ENCODE data around the gene BEX2. TPM values are rescaled to one million over a fixed set of nuclear protein-coding genes. Genes with fewer than 3 reads are reported as not detected.

Gene BEX2
- total and polyA plus RNA-seq, 10 of the 15 experiments (the other 5 are each of a cell fraction or from before 2014, with no cell fraction given), result 0.33 to 2.8 (median 0.85) TPM

GRCh38 chrX:103274284-103274683 is 36.5 kb downstream of the BEX2 start:
- H3K9me3 ChIP-seq (replicated peaks; ENCODE audit: control insufficient read depth, insufficient read depth, low read length), result no peaks in the 10 kb centered on the region
- no peaks in the 10 kb centered on the region for H3K4me1 ChIP-seq (ENCODE audit: control insufficient read depth, insufficient read depth, low read length)
- CTCF ChIA-PET, result no interaction called here
- no peak overlapping the region for H3K27ac ChIP-seq (ENCODE audit: control insufficient read depth, insufficient read depth)
- intact Hi-C loops (cut with micrococcal nuclease; ENCODE audit: unreplicated experiment) (no loop called here), in situ Hi-C loops (cut with MboI) (no loop called here)
- no peak for DNase-seq (ENCODE audit: low read depth, low spot score)
- FAIRE-seq, result no peak
- SMC1A ChIA-PET (ENCODE audit: uncharacterized antibody, unreplicated experiment), result no interaction called here
- H3K79me2 ChIP-seq (ENCODE audit: control insufficient read depth, insufficient read depth, low read length), result no peaks in the 10 kb centered on the region
- H3K9ac ChIP-seq (ENCODE audit: control insufficient read depth, insufficient read depth, low read length), result no peak overlapping the region
- no peak overlapping the region for H3K4me2 ChIP-seq (ENCODE audit: control insufficient read depth, insufficient read depth)
- no peak for TF ChIP-seq E2F8 (IDR thresholded peaks at IDR 0.05; ENCODE audit: low read depth, partially characterized antibody)
- TF ChIP-seq ZNF622 (IDR thresholded peaks at IDR 0.05), result no peak
- no peak for TF ChIP-seq POU2F2 (IDR thresholded peaks at IDR 0.05; ENCODE audit: borderline replicate concordance, low read depth, low read length)
- TF ChIP-seq HCFC1 (IDR thresholded peaks at IDR 0.05; ENCODE audit: low read length), result no peak
- TF ChIP-seq CHD2 (IDR thresholded peaks at IDR 0.05; ENCODE audit: borderline replicate concordance, low read depth, low read length), result no peak
- TF ChIP-seq ZNF592 (IDR thresholded peaks at IDR 0.05), result no peak
- H4K20me1 ChIP-seq (ENCODE audit: control insufficient read depth, insufficient read depth), result no peaks in the 10 kb centered on the region
- no peak overlapping the region for H2AFZ ChIP-seq (ENCODE audit: control insufficient read depth, low read depth, low read length)
- no peaks in the 10 kb centered on the region for H3K36me3 ChIP-seq (ENCODE audit: control insufficient read depth in 2 of 2, insufficient read depth in 2 of 2, low read length in 1 of 2)
- peaks cover 0 to 3% of the 10 kb centered on the region in 2 experiments; a peak in 2 of 4 replicates for H3K27me3 ChIP-seq (replicated peaks in 1 of 2; ENCODE audit: control insufficient read depth in 2 of 2, insufficient read depth in 2 of 2, low read length in 1 of 2)
- RAD21 ChIA-PET (ENCODE audit: unreplicated experiment), result no interaction called here
- no TSS peak for BruUV-seq (replicated peaks)
- WGBS (ENCODE audit: insufficient coverage, insufficient replicate concordance, low lambda C conversion rate, missing lambda C conversion rate), result 61% methylated on average over 4 of the region's 4 CpGs
- no peak for ATAC-seq
- H3K4me3 ChIP-seq, result no peak overlapping the region
- POLR2A ChIA-PET, result no interaction called here

Small RNA genes lying within 50 kb of the gene (small RNA-seq; reads per million reads assigned to genes)
- not detected for gene Z92846.1

Other genes starting within 250 kb of the BEX2 start
Only the 7 nearest of the 9 such genes appear.
- 2.5 and 2.8 TPM in 2 replicates for gene BEX4, start 95.9 kb downstream of the BEX2 start, total RNA-seq (2014; rRNA removed)
- gene BEX4, start 95.9 kb downstream of the BEX2 start, total RNA-seq (2014; rRNA removed; fragmentation: Illumina TruSeq; extraction: Trizol), result 2.3 and 2.4 TPM in 2 replicates
- gene BEX4, start 95.9 kb downstream of the BEX2 start, total RNA-seq (2021), result 1.7 and 2.0 TPM in 2 replicates
- 0.79 and 1.4 TPM in 2 replicates for gene BEX4, start 95.9 kb downstream of the BEX2 start, polyA plus RNA-seq (2011; rRNA removed)
- gene BEX4, start 95.9 kb downstream of the BEX2 start, polyA plus RNA-seq (2014; fragmentation: Illumina TruSeq; extraction: Trizol), result 3.2 and 4.4 TPM in 2 replicates
- gene BEX4, start 95.9 kb downstream of the BEX2 start, polyA plus RNA-seq (2014; fragmentation: Nextera tagmentation; extraction: Ambion mirVana), result 1 to 10 TPM in 1 of 2 experiments, under 1 TPM in 1; 0.76 to 1.9 TPM
- gene BEX4, start 95.9 kb downstream of the BEX2 start, polyA plus RNA-seq (2014; rRNA removed), result 2.5 and 2.9 TPM in 2 replicates
- gene BEX4, start 95.9 kb downstream of the BEX2 start, polyA plus RNA-seq (2016; fragmentation: Nextera tagmentation; extraction: Ambion mirVana), result 1 to 10 TPM; 1.9 to 3.3 TPM
- gene TCEAL8, start 55.8 kb downstream of the BEX2 start, total RNA-seq (2014; rRNA removed), result 33.7 and 52.5 TPM in 2 replicates
- 63.0 and 65.6 TPM in 2 replicates for gene TCEAL8, start 55.8 kb downstream of the BEX2 start, total RNA-seq (2014; rRNA removed; fragmentation: Illumina TruSeq; extraction: Trizol)
- 27.6 and 28.4 TPM in 2 replicates for gene TCEAL8, start 55.8 kb downstream of the BEX2 start, total RNA-seq (2021)
- 55.8 and 83.2 TPM in 2 replicates for gene TCEAL8, start 55.8 kb downstream of the BEX2 start, polyA plus RNA-seq (2011; rRNA removed)
- 69.2 and 95.7 TPM in 2 replicates for gene TCEAL8, start 55.8 kb downstream of the BEX2 start, polyA plus RNA-seq (2014; fragmentation: Illumina TruSeq; extraction: Trizol)
- gene TCEAL8, start 55.8 kb downstream of the BEX2 start, polyA plus RNA-seq (2014; fragmentation: Nextera tagmentation; extraction: Ambion mirVana), result 100 to 1,000 TPM in 1 of 2 experiments, 10 to 100 TPM in 1; 86.8 to 123 TPM
- gene TCEAL8, start 55.8 kb downstream of the BEX2 start, polyA plus RNA-seq (2014; rRNA removed), result 32.9 and 45.9 TPM in 2 replicates
- 10 to 100 TPM; 57.7 to 59.6 TPM for gene TCEAL8, start 55.8 kb downstream of the BEX2 start, polyA plus RNA-seq (2016; fragmentation: Nextera tagmentation; extraction: Ambion mirVana)
- not detected in 2 replicates for gene TCEAL5, start 34.2 kb downstream of the BEX2 start, total RNA-seq (2014; rRNA removed)
- not detected in 2 replicates for gene TCEAL5, start 34.2 kb downstream of the BEX2 start, total RNA-seq (2014; rRNA removed; fragmentation: Illumina TruSeq; extraction: Trizol)
- not detected in 2 replicates for gene TCEAL5, start 34.2 kb downstream of the BEX2 start, total RNA-seq (2021)
- not detected in 2 replicates for gene TCEAL5, start 34.2 kb downstream of the BEX2 start, polyA plus RNA-seq (2011; rRNA removed)
- gene TCEAL5, start 34.2 kb downstream of the BEX2 start, polyA plus RNA-seq (2014; fragmentation: Illumina TruSeq; extraction: Trizol), result not detected in 2 replicates
- not detected for gene TCEAL5, start 34.2 kb downstream of the BEX2 start, polyA plus RNA-seq (2014; fragmentation: Nextera tagmentation; extraction: Ambion mirVana)
- not detected in 2 replicates for gene TCEAL5, start 34.2 kb downstream of the BEX2 start, polyA plus RNA-seq (2014; rRNA removed)
- not detected for gene TCEAL5, start 34.2 kb downstream of the BEX2 start, polyA plus RNA-seq (2016; fragmentation: Nextera tagmentation; extraction: Ambion mirVana)
- gene TCEAL7, start 19.2 kb upstream of the BEX2 start, total RNA-seq (2014; rRNA removed), result not detected in 2 replicates
- gene TCEAL7, start 19.2 kb upstream of the BEX2 start, total RNA-seq (2014; rRNA removed; fragmentation: Illumina TruSeq; extraction: Trizol), result not detected in 2 replicates
- gene TCEAL7, start 19.2 kb upstream of the BEX2 start, total RNA-seq (2021), result not detected in 2 replicates
- not detected in 2 replicates for gene TCEAL7, start 19.2 kb upstream of the BEX2 start, polyA plus RNA-seq (2011; rRNA removed)
- not detected in 2 replicates for gene TCEAL7, start 19.2 kb upstream of the BEX2 start, polyA plus RNA-seq (2014; fragmentation: Illumina TruSeq; extraction: Trizol)
- gene TCEAL7, start 19.2 kb upstream of the BEX2 start, polyA plus RNA-seq (2014; fragmentation: Nextera tagmentation; extraction: Ambion mirVana), result not detected
- not detected in 2 replicates for gene TCEAL7, start 19.2 kb upstream of the BEX2 start, polyA plus RNA-seq (2014; rRNA removed)
- gene TCEAL7, start 19.2 kb upstream of the BEX2 start, polyA plus RNA-seq (2016; fragmentation: Nextera tagmentation; extraction: Ambion mirVana), result not detected
- gene TCEAL9, start 45.5 kb upstream of the BEX2 start, total RNA-seq (2014; rRNA removed), result 0.38 and 0.73 TPM in 2 replicates
- 0.54 and 2.3 TPM in 2 replicates for gene TCEAL9, start 45.5 kb upstream of the BEX2 start, total RNA-seq (2014; rRNA removed; fragmentation: Illumina TruSeq; extraction: Trizol)
- 0.67 and 0.69 TPM in 2 replicates for gene TCEAL9, start 45.5 kb upstream of the BEX2 start, total RNA-seq (2021)
- 0.39 and 0.42 TPM in 2 replicates for gene TCEAL9, start 45.5 kb upstream of the BEX2 start, polyA plus RNA-seq (2011; rRNA removed)
- 1.3 and 1.6 TPM in 2 replicates for gene TCEAL9, start 45.5 kb upstream of the BEX2 start, polyA plus RNA-seq (2014; fragmentation: Illumina TruSeq; extraction: Trizol)
- gene TCEAL9, start 45.5 kb upstream of the BEX2 start, polyA plus RNA-seq (2014; fragmentation: Nextera tagmentation; extraction: Ambion mirVana), result 1 to 10 TPM; 1.7 to 2.5 TPM
- gene TCEAL9, start 45.5 kb upstream of the BEX2 start, polyA plus RNA-seq (2014; rRNA removed), result 0.33 and 0.64 TPM in 2 replicates
- 1 to 10 TPM; 1.1 to 1.3 TPM for gene TCEAL9, start 45.5 kb upstream of the BEX2 start, polyA plus RNA-seq (2016; fragmentation: Nextera tagmentation; extraction: Ambion mirVana)
- gene BEX3, start 65.5 kb upstream of the BEX2 start, total RNA-seq (2014; rRNA removed), result not detected in 2 replicates
- gene BEX3, start 65.5 kb upstream of the BEX2 start, total RNA-seq (2014; rRNA removed; fragmentation: Illumina TruSeq; extraction: Trizol), result not detected in 2 replicates
- gene BEX3, start 65.5 kb upstream of the BEX2 start, total RNA-seq (2021), result 0.27 and 1.5 TPM in 2 replicates
- not detected in 2 replicates for gene BEX3, start 65.5 kb upstream of the BEX2 start, polyA plus RNA-seq (2011; rRNA removed)
- gene BEX3, start 65.5 kb upstream of the BEX2 start, polyA plus RNA-seq (2014; fragmentation: Illumina TruSeq; extraction: Trizol), result not detected in 2 replicates
- not detected for gene BEX3, start 65.5 kb upstream of the BEX2 start, polyA plus RNA-seq (2014; fragmentation: Nextera tagmentation; extraction: Ambion mirVana)
- gene BEX3, start 65.5 kb upstream of the BEX2 start, polyA plus RNA-seq (2014; rRNA removed), result not detected in 2 replicates
- gene BEX3, start 65.5 kb upstream of the BEX2 start, polyA plus RNA-seq (2016; fragmentation: Nextera tagmentation; extraction: Ambion mirVana), result 1 to 10 TPM in 1 of 2 experiments, not detected in 1; 1.3 TPM
- gene RAB40A, start 208.5 kb upstream of the BEX2 start, total RNA-seq (2014; rRNA removed), result 0.17 and 0.38 TPM in 2 replicates
- 0.23 and 0.27 TPM in 2 replicates for gene RAB40A, start 208.5 kb upstream of the BEX2 start, total RNA-seq (2014; rRNA removed; fragmentation: Illumina TruSeq; extraction: Trizol)
- gene RAB40A, start 208.5 kb upstream of the BEX2 start, total RNA-seq (2021), result 0.08 and 0.26 TPM in 2 replicates
- gene RAB40A, start 208.5 kb upstream of the BEX2 start, polyA plus RNA-seq (2011; rRNA removed), result 0.19 and 0.35 TPM in 2 replicates
- gene RAB40A, start 208.5 kb upstream of the BEX2 start, polyA plus RNA-seq (2014; fragmentation: Illumina TruSeq; extraction: Trizol), result 0.10 and 0.33 TPM in 2 replicates
- under 1 TPM; 0.16 to 0.35 TPM for gene RAB40A, start 208.5 kb upstream of the BEX2 start, polyA plus RNA-seq (2014; fragmentation: Nextera tagmentation; extraction: Ambion mirVana)
- 0.24 and 0.38 TPM in 2 replicates for gene RAB40A, start 208.5 kb upstream of the BEX2 start, polyA plus RNA-seq (2014; rRNA removed)
- gene RAB40A, start 208.5 kb upstream of the BEX2 start, polyA plus RNA-seq (2016; fragmentation: Nextera tagmentation; extraction: Ambion mirVana), result under 1 TPM; 0.30 to 0.42 TPM